Measurements from ENCODE around the gene ATP6V1F.
A peak's percentile ranks its signal among the peaks of the same experiment; 100 is the strongest.

Gene ATP6V1F

GRCh38 chr7:128854396-128854795 lies 8.3 kb upstream of the ATP6V1F start:
- peaks cover under 1% of the 10 kb centered on the region for H3K4me1 Mint-ChIP-seq
- no peaks in the 10 kb centered on the region for H3K9me3 Mint-ChIP-seq
- no peak for ATAC-seq
- no peak for DNase-seq (ENCODE audit: low spot score in 2 of 2)
- no peaks in the 10 kb centered on the region for H3K36me3 Mint-ChIP-seq
- H3K27ac Mint-ChIP-seq, result no peak overlapping the region
- H3K4me3 Mint-ChIP-seq, result no peak overlapping the region

GRCh38 chr7:128855559-128855958 lies 7.1 kb upstream of the ATP6V1F start:
- Mint-ChIP-seq H3K9me3 (no peaks in the 10 kb centered on the region), H3K4me1 (peaks cover 9% of the 10 kb centered on the region), H3K4me3 (no peak overlapping the region), H3K36me3 (no peaks in the 10 kb centered on the region), H3K27ac (no peak overlapping the region)
- DNase-seq (ENCODE audit: low spot score in 2 of 2) (no peak), ATAC-seq (no peak)

- Mint-ChIP-seq H3K9me3 (no peaks in the 10 kb centered on the region), H3K27ac (no peak overlapping the region), H3K36me3 (no peaks in the 10 kb centered on the region), H3K4me3 (no peak overlapping the region), H3K4me1 (peaks cover 9% of the 10 kb centered on the region)
- ATAC-seq (no peak), DNase-seq (ENCODE audit: low spot score in 2 of 2) (no peak)
Observed at GRCh38 chr7:128856001-128856718, 6.5 kb upstream of the ATP6V1F start.

- ATAC-seq, result no peak
- Mint-ChIP-seq H3K4me1 (peaks cover 23% of the 10 kb centered on the region), H3K4me3 (no peak overlapping the region), H3K27ac (no peak overlapping the region), H3K36me3 (peaks cover 11% of the 10 kb centered on the region), H3K9me3 (no peaks in the 10 kb centered on the region)
- DNase-seq (ENCODE audit: low spot score in 2 of 2), result no peak
Observed at GRCh38 chr7:128858380-128859231, 4.0 kb upstream of the ATP6V1F start.

- peaks cover 15% of the 10 kb centered on the region for H3K36me3 Mint-ChIP-seq
- no peaks in the 10 kb centered on the region for H3K9me3 Mint-ChIP-seq
- no peak overlapping the region for H3K4me3 Mint-ChIP-seq
- H3K4me1 Mint-ChIP-seq, result peaks cover 26% of the 10 kb centered on the region
- peak overlapping the region; percentile 3 for H3K27ac Mint-ChIP-seq
- no peak for ATAC-seq
- DNase-seq (ENCODE audit: low spot score in 2 of 2), result no peak
Observed at GRCh38 chr7:128859232-128860157, 3.2 kb upstream of the ATP6V1F start.

GRCh38 chr7:128860158-128861073 lies 2.2 kb upstream of the ATP6V1F start:
- Mint-ChIP-seq H3K36me3 (peaks cover 22% of the 10 kb centered on the region), H3K4me1 (peaks cover 34% of the 10 kb centered on the region), H3K4me3 (no peak overlapping the region), H3K27ac (peak overlapping the region; percentile 3), H3K9me3 (no peaks in the 10 kb centered on the region)
- DNase-seq (ENCODE audit: low spot score in 2 of 2), result no peak
- no peak for ATAC-seq

- Mint-ChIP-seq H3K36me3 (peaks cover 30% of the 10 kb centered on the region), H3K4me3 (peak overlapping the region; percentile 90), H3K4me1 (peaks cover 40% of the 10 kb centered on the region), H3K27ac (peak overlapping the region; percentile 94), H3K9me3 (no peaks in the 10 kb centered on the region)
- ATAC-seq, result no peak
- DNase-seq (ENCODE audit: low spot score in 2 of 2), result no peak
Observed at GRCh38 chr7:128861957-128862570, 592 bp upstream of the ATP6V1F start.

GRCh38 chr7:128863433-128863989 lies 855 bp downstream of the ATP6V1F start:
- no peaks in the 10 kb centered on the region for H3K9me3 Mint-ChIP-seq
- ATAC-seq, result peak; percentile 62
- H3K27ac Mint-ChIP-seq, result peak overlapping the region; percentile 94
- peaks cover 40% of the 10 kb centered on the region for H3K4me1 Mint-ChIP-seq
- peaks cover 30% of the 10 kb centered on the region for H3K36me3 Mint-ChIP-seq
- H3K4me3 Mint-ChIP-seq, result peak overlapping the region; percentile 90
- peak; percentile 27 to 69 for DNase-seq (ENCODE audit: low spot score in 2 of 2)

- Mint-ChIP-seq H3K9me3 (no peaks in the 10 kb centered on the region), H3K4me3 (no peak overlapping the region), H3K36me3 (peaks cover 30% of the 10 kb centered on the region), H3K27ac (peak overlapping the region; percentile 56), H3K4me1 (peaks cover 34% of the 10 kb centered on the region)
- DNase-seq (ENCODE audit: low spot score in 2 of 2), result no peak
- no peak for ATAC-seq
Observed at GRCh38 chr7:128865303-128865702, 2.6 kb downstream of the ATP6V1F start.

GRCh38 chr7:128865996-128866877 lies 3.6 kb downstream of the ATP6V1F start:
- DNase-seq (ENCODE audit: low spot score in 2 of 2) (no peak), ATAC-seq (no peak)
- H3K4me1 Mint-ChIP-seq, result peaks cover 37% of the 10 kb centered on the region
- H3K36me3 Mint-ChIP-seq, result peaks cover 30% of the 10 kb centered on the region
- peak overlapping the region; percentile 56 for H3K27ac Mint-ChIP-seq
- H3K4me3 Mint-ChIP-seq, result no peak overlapping the region
- H3K9me3 Mint-ChIP-seq, result no peaks in the 10 kb centered on the region

GRCh38 chr7:128867241-128867640 lies 4.6 kb downstream of the ATP6V1F start:
- Mint-ChIP-seq H3K36me3 (peaks cover 30% of the 10 kb centered on the region), H3K9me3 (no peaks in the 10 kb centered on the region), H3K27ac (no peak overlapping the region), H3K4me1 (peaks cover 34% of the 10 kb centered on the region), H3K4me3 (no peak overlapping the region)
- no peak for DNase-seq (ENCODE audit: low spot score in 2 of 2)
- no peak for ATAC-seq

GRCh38 chr7:128867842-128868623 lies 5.4 kb downstream of the ATP6V1F start:
- Mint-ChIP-seq H3K9me3 (no peaks in the 10 kb centered on the region), H3K27ac (no peak overlapping the region), H3K4me3 (peak overlapping the region; percentile 68), H3K36me3 (peaks cover 22% of the 10 kb centered on the region), H3K4me1 (peaks cover 26% of the 10 kb centered on the region)
- no peak for DNase-seq (ENCODE audit: low spot score in 2 of 2)
- ATAC-seq, result no peak

Measured in stimulated activated effector memory CD8-positive, alpha-beta T cell treated with anti-CD3 and anti-CD28 coated beads, Interleukin-12 subunit alpha, Interleukin-12 subunit beta, amount 100 ng/mL, for 72 hours (primary cell).